Gastroesophageal sphincter (tissue), 3 donors: ENCODE measurements around the gene MED16.

ENCODE experiments used
- CTCF ChIP-seq, 4 experiments: fragments of 200-600 bp in 2 of 4; fragments of 450-650 bp in 2 of 4; sonication (generic) in 1 of 4; IDR thresholded peaks; one replicate each; pipeline ENCODE4 v1.5.1; 2017 to 2019; ENCODE audit warnings: antibody characterized with exemption in 4 of 4, mild to moderate bottlenecking in 2 of 4, moderate library complexity in 2 of 4
- EP300 ChIP-seq: sonication (generic); formaldehyde crosslinking; IDR thresholded peaks from one replicate; pipeline ENCODE4 v1.6.1; 2017; ENCODE audit warnings: antibody characterized with exemption, mild to moderate bottlenecking
- POLR2AphosphoS5 ChIP-seq: sonication (generic); formaldehyde crosslinking; IDR thresholded peaks from one replicate; pipeline ENCODE4 v1.6.1; 2017; ENCODE audit warnings: antibody characterized with exemption

- TF ChIP-seq CTCF (IDR thresholded peaks at IDR 0.05) (no peak), EP300 (no peak), POLR2AphosphoS5 (no peak)
These were observed 38.4 kb downstream of the MED16 start for GRCh38 chr19:854549-854948.
